ENCODE measurements around the gene SEMA3F. TPM values are rescaled to one million over a fixed set of nuclear protein-coding genes. Genes with fewer than 3 reads are reported as not detected.

The SEMA3F gene
- total and polyA plus RNA-seq, 2 of the 4 experiments (the other 2 are of a cell fraction), result 7.3 to 23.3 TPM

- no peak for ATAC-seq (ENCODE audit: low read depth)
- in situ Hi-C loops (cut with MboI; ENCODE audit: low sequenced_read_pairs), result loop anchor here (5.0 kb wide), 2 partner anchors 34 to 79 kb away; no protein-coding TSS in a partner anchor
- no TSS peak for BruUV-seq (replicated peaks)
- H3K27me3 ChIP-seq (ENCODE audit: control insufficient read depth, insufficient read depth, low read length), result peaks cover 29% of the 10 kb centered on the region
- H4K20me1 ChIP-seq (ENCODE audit: insufficient read depth, low read length), result peaks cover 4% of the 10 kb centered on the region; the same call in 1 of the 2 replicates
- WGBS, 2 experiments (ENCODE audit: extremely low coverage in 2 of 2, insufficient read length in 1 of 2), result 44% methylated on average over 20 of the region's 34 CpGs; no CpG with 5 or more reads in 1 of the 2 experiments
- H3K14ac ChIP-seq (replicated peaks; ENCODE audit: low read depth, low read length), result no peak overlapping the region
- H3K56ac ChIP-seq (ENCODE audit: extremely low read depth, insufficient read depth, low read length), result no peak overlapping the region
- H3K4me2 ChIP-seq (ENCODE audit: low read depth, low read length), result no peak overlapping the region
- no peak for TF ChIP-seq CHD1 (IDR thresholded peaks at IDR 0.05; ENCODE audit: low read depth, low read length)
- no peak for TF ChIP-seq CTCF (conservative IDR thresholded peaks at IDR 0.05; ENCODE audit: low read depth, low read length)
- TF ChIP-seq CEBPB (IDR thresholded peaks at IDR 0.05; ENCODE audit: low read depth, low read length), result no peak
- no peak for TF ChIP-seq RFX5 (IDR thresholded peaks at IDR 0.05; ENCODE audit: low read depth, low read length)
- no peak for TF ChIP-seq BHLHE40 (IDR thresholded peaks at IDR 0.05; ENCODE audit: low read depth, low read length)
- peak overlapping the region; percentile 55 for H2AK9ac ChIP-seq (replicated peaks; ENCODE audit: low read depth, low read length, poor library complexity)
- H3K4me3 ChIP-seq (ENCODE audit: insufficient read depth, low read depth, low read length), result no peak overlapping the region
- H2AFZ ChIP-seq (replicated peaks; ENCODE audit: low read length, poor library complexity), result peak overlapping the region; percentile 63
- H3K9me1 ChIP-seq (ENCODE audit: insufficient read depth, low read length), result no peaks in the 10 kb centered on the region
- no peak overlapping the region for H3K9ac ChIP-seq (ENCODE audit: low read depth, low read length)
- ChIA-PET POLR2A (ENCODE audit: unreplicated experiment) (no interaction called here), CTCF (interaction anchor here (1.4 kb wide), 1 partner anchor 66 kb away, joined by 4 read pairs; no protein-coding TSS in a partner anchor)
- dilution Hi-C loops (cut with HindIII; ENCODE audit: low sequenced_read_pairs, unreplicated experiment), result no loop called here
- H2BK120ac ChIP-seq (ENCODE audit: low read depth, low read length), result no peak overlapping the region
- no peak overlapping the region for H3K23ac ChIP-seq (ENCODE audit: low read depth, low read length)
- no peak overlapping the region for H3K4ac ChIP-seq (ENCODE audit: low read depth, low read length)
- H4K91ac ChIP-seq (ENCODE audit: insufficient read depth, low read depth, low read length), result no peak overlapping the region
- H2BK5ac ChIP-seq (ENCODE audit: low read depth, low read length, poor library complexity, severe bottlenecking), result no peak overlapping the region
- H3K4me1 ChIP-seq (ENCODE audit: control insufficient read depth, insufficient read depth, low read length), result no peaks in the 10 kb centered on the region
- no peak overlapping the region for H2BK15ac ChIP-seq (ENCODE audit: low read depth, low read length)
- H3K18ac ChIP-seq (ENCODE audit: low read depth, low read length), result no peak overlapping the region
- H3K9me3 ChIP-seq (ENCODE audit: control insufficient read depth, insufficient read depth, low read length), result no peaks in the 10 kb centered on the region
- DNase-seq, result no peak
- H3K27ac ChIP-seq (ENCODE audit: insufficient read depth, low read length), result no peak overlapping the region
- intact Hi-C loops (cut with micrococcal nuclease), result loop anchor here (1.0 kb wide), 1 partner anchor 131 kb away; no protein-coding TSS in a partner anchor
- H2BK20ac ChIP-seq (ENCODE audit: low read depth, low read length), result no peak overlapping the region
- no peak overlapping the region for H2AK5ac ChIP-seq (ENCODE audit: low read depth, low read length)
- no peaks in the 10 kb centered on the region for H3K79me1 ChIP-seq (ENCODE audit: low read depth in 1 of 2, low read length in 2 of 2)
- H4K5ac ChIP-seq (ENCODE audit: low read depth, low read length), result no peak overlapping the region
- no peak overlapping the region for H4K8ac ChIP-seq (ENCODE audit: low read depth in 2 of 2, low read length in 2 of 2)
- H3K36me3 ChIP-seq (ENCODE audit: control insufficient read depth, insufficient read depth, low read length), result no peaks in the 10 kb centered on the region
Measured at GRCh38 chr3:50193746-50194127, 38.6 kb downstream of the SEMA3F start.
